Neural progenitor cell (in vitro differentiated cells): ENCODE results near the gene CHIT1. TPM values are rescaled to one million over a fixed set of nuclear protein-coding genes. Genes with fewer than 3 reads are reported as not detected.
"Not testable (repeated sequence)": the region's sequence is repeated elsewhere in the genome, so short reads cannot be mapped to it uniquely, and the experiment has no call there.

Source experiments
- DNase-seq: peaks from one replicate; pipeline ENCODE4 v3.0.0-alpha.2; 2016; ENCODE audit warnings: low spot score
- H2AFZ ChIP-seq: fragments of 200-600 bp; sonication (generic); replicated peaks from 2 replicates; pipeline ENCODE4 v1.6.1; 2016; ENCODE audit warnings: antibody characterized with exemption
- H3F3A ChIP-seq: fragments of 200-600 bp; sonication (generic); 2 replicates; pipeline ENCODE4 v1.6.1; 2016; ENCODE audit warnings: antibody characterized with exemption, low read depth
- H3K27ac ChIP-seq: fragments of 200-600 bp; sonication (generic); 2 replicates; pipeline ENCODE4 v1.5.1; 2016; ENCODE audit warnings: mild to moderate bottlenecking
- H3K27me3 ChIP-seq: fragments of 200-600 bp; sonication (generic); 2 replicates; pipeline ENCODE4 v1.6.1; 2016; ENCODE audit warnings: mild to moderate bottlenecking, moderate library complexity
- H3K36me3 ChIP-seq: fragments of 200-600 bp; sonication (generic); 2 replicates; pipeline ENCODE4 v1.5.1; 2016
- H3K4me1 ChIP-seq: fragments of 200-600 bp; sonication (generic); 2 replicates; pipeline ENCODE4 v1.6.1; 2016; ENCODE audit warnings: mixed run types
- H3K4me2 ChIP-seq: fragments of 200-600 bp; sonication (generic); 2 replicates; pipeline ENCODE4 v1.6.1; 2016
- H3K4me3 ChIP-seq: fragments of 200-600 bp; sonication (generic); 2 replicates; pipeline ENCODE4 v1.5.1; 2016
- H3K79me2 ChIP-seq: fragments of 200-600 bp; sonication (generic); 2 replicates; pipeline ENCODE4 v1.6.1; 2016; ENCODE audit warnings: low read depth
- H3K9ac ChIP-seq: fragments of 200-600 bp; sonication (generic); 2 replicates; pipeline ENCODE4 v1.6.1; 2016
- H3K9me3 ChIP-seq: fragments of 200-600 bp; sonication (generic); 2 replicates; pipeline ENCODE4 v1.5.1; 2016; ENCODE audit warnings: low read depth
- H4K20me1 ChIP-seq: fragments of 200-600 bp; sonication (generic); 2 replicates; pipeline ENCODE4 v1.6.1; 2016; ENCODE audit warnings: low read depth
- H3K27ac Mint-ChIP-seq: 3 replicates; pipeline ENCODE4 v1.8.0; 2021; ENCODE audit warnings: mixed read lengths
- H3K27me3 Mint-ChIP-seq: 2 replicates; pipeline ENCODE4 v1.8.0; 2022; ENCODE audit warnings: low read depth, mild to moderate bottlenecking, inconsistent platforms, moderate library complexity, mixed read lengths; ENCODE audit not compliant: insufficient read depth
- H3K36me3 Mint-ChIP-seq: 3 replicates; pipeline ENCODE4 v1.8.0; 2021; ENCODE audit warnings: mixed read lengths
- H3K4me1 Mint-ChIP-seq: 3 replicates; pipeline ENCODE4 v1.8.0; 2021; ENCODE audit warnings: mixed read lengths
- H3K4me3 Mint-ChIP-seq: 3 replicates; pipeline ENCODE4 v1.8.0; 2021; ENCODE audit warnings: mild to moderate bottlenecking, moderate library complexity, mixed read lengths
- H3K9me3 Mint-ChIP-seq: 3 replicates; pipeline ENCODE4 v1.8.0; 2020; ENCODE audit warnings: mixed read lengths
- CTCF ChIP-seq: fragments of 200-600 bp; sonication (generic); IDR thresholded peaks from 2 replicates; pipeline ENCODE4 v1.5.1; 2017; ENCODE audit warnings: antibody characterized with exemption, mild to moderate bottlenecking
- EZH2 ChIP-seq: fragments of 200-600 bp; sonication (generic); IDR thresholded peaks from 2 replicates; pipeline ENCODE4 v1.6.1; 2017; ENCODE audit warnings: antibody characterized with exemption, mild to moderate bottlenecking, moderate library complexity
- EZH2phosphoT487 ChIP-seq: fragments of 200-600 bp; sonication (generic); IDR thresholded peaks from 2 replicates; pipeline ENCODE4 v1.6.1; 2017; ENCODE audit warnings: antibody characterized with exemption
- total RNA-seq: library from RNA; depleted of rRNA; stranded (reverse); fragments of >200 nt; gene quantifications from 2 replicates; pipeline ENCODE4 v1.2.3, GENCODE V29; 2015; ENCODE audit warnings: low replicate concordance

The CHIT1 gene
- total RNA-seq, 1 donor from 2014 or later, result 0.11 TPM

DNA sequence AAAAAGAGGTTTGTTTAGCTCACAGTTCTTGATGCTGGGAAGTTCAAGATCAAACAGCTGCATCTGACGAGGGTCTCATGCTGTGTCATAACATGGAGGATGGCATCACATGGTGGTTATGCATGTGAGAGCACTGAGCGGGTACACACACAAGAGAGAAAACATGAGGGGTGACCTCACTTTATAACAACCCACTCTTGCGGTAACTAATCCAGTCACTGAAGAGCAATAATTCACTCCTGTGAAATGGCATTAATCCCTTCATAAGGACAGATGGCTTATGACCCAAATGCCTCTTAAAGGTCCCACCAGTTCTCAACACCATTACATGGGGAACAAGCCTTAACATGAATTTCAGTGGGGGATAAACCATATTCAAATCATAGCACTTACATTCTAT, 23.2 kb upstream of the CHIT1 start:
- Mint-ChIP-seq H3K4me3 (no peak overlapping the region), H3K27ac (no peak overlapping the region), H3K36me3 (no peaks in the 10 kb centered on the region), H3K4me1 (no peaks in the 10 kb centered on the region), H3K9me3 (peaks cover 19% of the 10 kb centered on the region), H3K27me3 (peaks cover 3% of the 10 kb centered on the region)
- Histone ChIP-seq H2AFZ (no peak overlapping the region), H3K27ac (no peak overlapping the region), H4K20me1 (no peaks in the 10 kb centered on the region), H3K4me3 (no peak overlapping the region), H3K4me1 (no peaks in the 10 kb centered on the region), H3K4me2 (no peak overlapping the region), H3K79me2 (no peaks in the 10 kb centered on the region), H3K36me3 (no peaks in the 10 kb centered on the region), H3K9ac (no peak overlapping the region), H3K27me3 (peaks cover 44% of the 10 kb centered on the region), H3K9me3 (no peaks in the 10 kb centered on the region), H3F3A (no peaks in the 10 kb centered on the region)
- TF ChIP-seq CTCF (no peak), EZH2phosphoT487 (no peak), EZH2 (no peak)
- DNase-seq, result no peak

DNA sequence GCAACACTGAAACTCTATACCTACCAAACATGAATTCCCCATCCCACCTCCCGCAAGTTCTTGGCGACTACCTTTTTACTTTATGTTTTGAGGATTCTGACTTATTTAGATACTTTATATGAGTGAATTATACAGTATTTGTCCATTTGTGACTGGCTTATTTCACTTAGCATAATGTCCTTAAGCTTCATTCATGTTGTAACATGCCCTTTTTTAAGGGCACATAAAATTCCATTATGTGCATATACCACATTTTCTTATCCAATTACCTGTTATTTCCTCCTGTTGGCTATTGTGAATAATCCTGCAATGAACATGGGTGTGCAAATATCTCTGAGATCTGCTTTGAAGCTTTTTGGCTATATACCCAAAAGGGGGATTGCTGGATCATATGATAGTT, 22.0 kb upstream of the CHIT1 start:
- Histone ChIP-seq H3K4me3 (no peak overlapping the region), H3K4me1 (no peaks in the 10 kb centered on the region), H3K27me3 (peaks cover 44% of the 10 kb centered on the region), H3K4me2 (no peak overlapping the region), H3K9me3 (no peaks in the 10 kb centered on the region), H3K9ac (no peak overlapping the region), H2AFZ (no peak overlapping the region), H3K79me2 (no peaks in the 10 kb centered on the region), H4K20me1 (no peaks in the 10 kb centered on the region), H3K27ac (no peak overlapping the region), H3K36me3 (no peaks in the 10 kb centered on the region), H3F3A (no peaks in the 10 kb centered on the region)
- DNase-seq, result no peak
- peaks cover 14% of the 10 kb centered on the region for H3K9me3 Mint-ChIP-seq
- no peak for TF ChIP-seq CTCF
- TF ChIP-seq EZH2phosphoT487, result no peak
- no peak for TF ChIP-seq EZH2
- no peaks in the 10 kb centered on the region for H3K36me3 Mint-ChIP-seq
- H3K27me3 Mint-ChIP-seq, result peaks cover 2% of the 10 kb centered on the region
- no peaks in the 10 kb centered on the region for H3K4me1 Mint-ChIP-seq
- no peak overlapping the region for H3K4me3 Mint-ChIP-seq
- H3K27ac Mint-ChIP-seq, result no peak overlapping the region

DNA sequence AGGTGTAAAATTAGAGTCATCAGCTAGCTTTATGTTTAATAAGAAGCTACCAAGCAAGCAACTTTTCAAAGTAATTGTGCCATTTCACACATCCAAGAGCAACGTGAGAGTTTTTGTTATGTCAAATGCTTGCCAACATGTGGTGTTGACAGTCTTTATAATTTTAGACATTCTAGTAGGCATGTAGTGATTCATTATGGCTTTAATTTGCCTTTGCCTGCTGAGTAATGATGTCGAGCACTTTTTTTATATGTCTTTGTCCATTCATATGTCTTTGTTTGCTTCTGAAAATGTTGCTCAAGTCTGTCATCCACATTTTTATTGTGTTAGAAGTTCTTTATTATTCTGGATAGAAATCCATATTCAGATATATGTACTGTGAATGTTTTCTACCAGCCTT, 21.4 kb upstream of the CHIT1 start:
- Mint-ChIP-seq H3K27me3 (peaks cover under 1% of the 10 kb centered on the region), H3K4me3 (no peak overlapping the region), H3K36me3 (no peaks in the 10 kb centered on the region), H3K27ac (no peak overlapping the region), H3K4me1 (no peaks in the 10 kb centered on the region), H3K9me3 (peaks cover 10% of the 10 kb centered on the region)
- DNase-seq, result no peak
- Histone ChIP-seq H3K27me3 (peaks cover 44% of the 10 kb centered on the region), H3K36me3 (no peaks in the 10 kb centered on the region), H3K4me3 (no peak overlapping the region), H3F3A (no peaks in the 10 kb centered on the region), H3K9ac (no peak overlapping the region), H3K4me1 (no peaks in the 10 kb centered on the region), H3K4me2 (no peak overlapping the region), H3K79me2 (no peaks in the 10 kb centered on the region), H2AFZ (no peak overlapping the region), H3K9me3 (no peaks in the 10 kb centered on the region), H3K27ac (no peak overlapping the region), H4K20me1 (no peaks in the 10 kb centered on the region)
- TF ChIP-seq EZH2 (no peak), EZH2phosphoT487 (no peak), CTCF (no peak)

DNA sequence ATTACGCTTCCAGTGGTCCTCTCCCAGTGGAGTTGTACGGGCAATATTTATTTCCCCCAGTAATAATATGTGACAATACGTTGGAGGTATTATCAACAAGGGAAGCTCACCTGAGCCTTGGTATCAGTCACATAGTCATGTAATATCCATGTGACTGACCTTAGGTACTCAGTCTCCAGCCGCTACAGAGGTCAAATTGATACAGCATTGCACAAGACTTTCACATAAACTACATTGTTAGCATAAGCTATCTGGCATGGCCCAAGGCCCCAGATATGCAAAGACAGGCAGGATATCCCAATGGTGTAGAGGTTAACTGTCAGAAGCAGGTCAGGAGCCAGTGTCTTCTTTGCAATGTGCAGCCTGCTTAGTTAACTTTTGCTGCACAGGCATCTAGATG, 15.3 kb upstream of the CHIT1 start:
- no peaks in the 10 kb centered on the region for H3K79me2 ChIP-seq
- no peaks in the 10 kb centered on the region for H4K20me1 ChIP-seq
- H2AFZ ChIP-seq, result no peak overlapping the region
- no peak overlapping the region for H3K9ac ChIP-seq
- no peaks in the 10 kb centered on the region for H3F3A ChIP-seq
- no peak overlapping the region for H3K4me3 Mint-ChIP-seq
- H3K4me2 ChIP-seq, result no peak overlapping the region
- H3K4me1 ChIP-seq, result no peaks in the 10 kb centered on the region
- peaks cover 29% of the 10 kb centered on the region for H3K27me3 ChIP-seq
- TF ChIP-seq EZH2, result no peak
- TF ChIP-seq EZH2phosphoT487, result no peak
- TF ChIP-seq CTCF, result no peak
- no peaks in the 10 kb centered on the region for H3K36me3 Mint-ChIP-seq
- H3K4me3 ChIP-seq, result no peak overlapping the region
- H3K27ac ChIP-seq, result no peak overlapping the region
- no peak for DNase-seq
- H3K9me3 ChIP-seq, result no peaks in the 10 kb centered on the region
- H3K27ac Mint-ChIP-seq, result no peak overlapping the region
- H3K27me3 Mint-ChIP-seq, result no peaks in the 10 kb centered on the region
- no peaks in the 10 kb centered on the region for H3K4me1 Mint-ChIP-seq
- no peaks in the 10 kb centered on the region for H3K9me3 Mint-ChIP-seq
- H3K36me3 ChIP-seq, result no peaks in the 10 kb centered on the region

DNA sequence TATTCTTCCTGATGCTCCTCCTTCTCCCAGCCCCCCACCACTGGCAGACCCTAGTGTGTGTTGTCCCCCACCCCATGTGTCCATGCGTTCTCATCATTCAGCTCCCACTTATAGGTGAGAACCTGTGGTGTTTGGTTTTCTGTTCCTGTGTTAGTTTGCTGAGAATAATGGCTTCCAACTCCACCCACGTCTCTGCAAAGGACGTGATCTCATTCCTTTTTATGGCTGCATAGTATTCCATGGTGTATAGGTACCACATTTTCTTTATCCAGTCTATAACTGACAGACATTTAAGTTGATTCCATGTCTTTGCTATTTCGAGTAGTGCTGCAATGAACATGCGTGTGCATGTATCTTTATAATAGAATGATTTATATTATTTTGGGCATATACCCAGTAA, 12.2 kb upstream of the CHIT1 start:
- not testable (repeated sequence) for H3K9ac ChIP-seq, H3K4me3 ChIP-seq, H3K9me3 Mint-ChIP-seq, H3K36me3 Mint-ChIP-seq, H4K20me1 ChIP-seq, H3K27ac Mint-ChIP-seq, H3K27ac ChIP-seq, H3K4me1 Mint-ChIP-seq, H2AFZ ChIP-seq, H3K36me3 ChIP-seq, H3K4me2 ChIP-seq, H3K9me3 ChIP-seq, H3K27me3 Mint-ChIP-seq, H3K4me3 Mint-ChIP-seq, H3K4me1 ChIP-seq, H3F3A ChIP-seq, DNase-seq, H3K79me2 ChIP-seq
- H3K27me3 ChIP-seq, result peaks cover 25% of the 10 kb centered on the region
